NCI-H1092 treated with DMSO at 0.1 percent for 48 hours (cell line): ENCODE results near the gene IFIH1.

Experiments
- DNase-seq: peaks from one replicate; lab custom pipeline; 2025; lab: John Stamatoyannopoulos, UW

Gene IFIH1

DNA sequence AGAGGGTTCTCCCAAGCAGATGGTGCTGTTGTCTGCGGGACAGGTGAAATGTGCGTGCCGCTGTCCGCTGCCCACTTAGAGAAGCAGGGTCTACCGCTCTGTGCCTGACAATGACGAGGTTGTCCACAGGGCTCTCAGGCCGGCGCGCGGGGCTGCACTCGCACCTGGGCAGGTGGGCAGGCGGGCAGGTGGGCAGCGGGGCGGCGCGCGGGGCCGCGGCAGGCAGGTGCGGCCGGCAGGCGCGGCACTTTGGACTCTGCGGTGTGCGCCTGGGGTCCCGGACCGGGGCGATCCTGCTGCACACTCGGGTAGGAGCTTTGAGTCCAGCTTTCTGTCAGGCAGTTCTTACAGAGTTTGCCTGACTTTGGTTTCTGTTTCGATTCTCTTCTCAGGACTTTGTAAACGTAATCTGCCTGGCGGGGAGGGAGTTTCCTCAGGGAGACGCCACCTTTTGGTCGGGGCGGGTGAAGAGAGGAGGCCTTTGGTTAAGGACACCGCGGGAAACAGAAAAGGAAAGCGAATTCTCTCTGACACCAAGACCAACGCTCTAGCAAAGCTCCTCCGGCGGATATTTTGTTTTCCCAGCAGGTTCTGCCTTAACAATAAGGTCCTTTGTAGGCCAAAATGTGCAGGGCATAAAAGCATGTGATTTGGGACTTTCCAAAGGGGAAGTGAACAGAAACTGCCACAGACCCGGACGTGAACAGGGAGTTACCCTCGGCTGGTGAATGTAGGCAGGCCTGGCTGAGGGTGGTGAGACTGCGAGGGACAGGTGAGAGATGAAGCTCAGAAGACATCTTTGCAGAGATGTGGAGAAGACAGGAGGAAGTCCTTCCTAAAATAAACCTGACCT lies at the start of gene IFIH1:
IFIH1 (minus strand) TSS at position 357 of the 853 bp plus-strand sequence. CDS start 377 bp downstream, outside the sequence.
- DNase-seq: peak; percentile 54

DNA sequence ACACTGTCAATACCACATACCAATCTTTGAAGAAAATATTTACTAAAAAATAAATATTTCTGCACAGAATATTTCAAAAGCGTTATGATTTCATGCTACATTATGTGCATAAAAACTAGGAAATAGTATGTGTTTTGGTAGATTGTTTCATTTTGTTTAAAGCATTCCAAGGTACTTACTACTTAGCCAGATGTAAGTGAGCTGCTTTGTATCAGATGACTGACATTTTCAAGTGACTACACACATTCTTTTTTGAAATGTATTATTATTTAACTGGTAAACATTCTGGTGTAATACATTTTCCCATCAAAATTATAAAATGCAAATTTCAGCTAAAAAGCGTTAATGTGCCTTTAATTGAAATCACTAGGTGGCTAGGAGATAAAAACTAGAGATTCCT lies 46.9 kb upstream of the IFIH1 start:
- no peak for DNase-seq

DNA sequence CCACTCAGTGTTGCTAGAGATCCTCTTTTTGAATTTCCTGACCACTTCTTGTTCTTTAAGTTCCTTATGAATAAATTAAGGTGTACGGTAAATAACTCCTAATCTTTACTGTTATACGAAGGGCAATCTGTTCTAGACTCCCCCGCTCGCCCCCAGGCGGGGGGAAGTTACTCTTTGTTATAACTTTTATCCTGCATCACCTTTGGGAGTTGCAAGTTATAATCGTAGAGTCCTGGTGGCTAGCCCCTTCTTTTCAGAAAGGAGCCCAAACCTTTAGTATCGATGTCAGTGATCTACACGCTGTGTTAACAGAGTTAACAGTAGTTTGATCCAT lies 26.1 kb upstream of the IFIH1 start:
- no peak for DNase-seq

DNA sequence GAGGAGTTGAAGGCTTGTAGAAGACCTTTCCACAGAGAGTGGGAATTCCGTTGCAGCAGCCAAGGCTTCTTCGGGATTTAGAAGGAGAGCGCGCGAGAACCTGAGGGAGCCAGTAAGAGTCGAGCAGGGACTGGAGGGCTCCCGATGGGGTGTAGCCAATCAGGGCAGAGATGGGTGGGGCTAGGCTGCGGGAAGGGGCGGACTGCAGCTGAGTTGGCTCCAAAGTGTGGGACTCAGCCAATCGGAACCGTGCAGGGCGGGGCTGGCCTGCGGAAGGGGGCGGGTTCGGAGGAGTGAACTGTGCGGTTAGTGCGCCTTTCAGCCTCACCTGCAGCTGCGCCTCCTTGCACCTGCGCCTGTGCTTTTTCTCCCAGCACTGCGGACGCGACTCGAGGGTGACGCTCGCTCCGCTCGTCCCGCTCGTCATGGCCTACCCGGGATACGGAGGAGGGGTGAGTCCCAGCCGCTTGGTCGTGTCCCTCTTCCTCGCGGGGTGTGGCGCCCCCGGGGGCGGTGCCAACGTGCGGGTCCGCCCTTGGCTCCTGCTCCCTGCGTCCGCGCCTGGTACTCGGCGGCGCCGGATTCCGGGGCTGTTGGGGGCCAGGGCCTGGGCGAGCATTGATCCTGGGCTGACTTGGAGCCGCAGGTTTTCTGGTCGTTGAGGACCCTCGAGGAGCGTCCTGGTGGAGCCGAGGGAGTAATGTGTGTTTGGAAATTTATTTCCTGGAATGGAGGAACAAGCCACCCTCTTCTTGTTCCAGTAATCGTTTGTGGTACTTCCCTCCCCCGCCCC lies 25.5 kb upstream of the IFIH1 start, which contains the start of gene GCA:
GCA (plus strand) TSS at position 309 of the 793 bp plus-strand sequence; CDS start at position 426, 117 bp downstream.
- peak; percentile 80 for DNase-seq

DNA sequence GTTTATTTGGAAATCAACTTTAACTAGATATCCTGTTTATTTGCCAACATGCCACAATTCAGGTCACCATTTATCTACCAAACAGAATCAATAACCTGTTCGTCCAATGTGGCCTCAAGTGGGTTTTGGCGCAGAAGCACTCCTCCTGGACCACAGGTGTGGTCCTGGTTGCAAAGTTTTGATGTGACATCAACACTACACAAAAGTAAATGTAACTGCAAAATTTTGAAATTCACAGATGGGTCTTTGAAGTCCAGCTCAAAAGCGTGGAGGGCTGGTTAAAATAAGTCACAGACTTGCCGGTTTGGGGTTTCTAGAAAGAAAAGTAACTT lies 25.0 kb upstream of the IFIH1 start:
- DNase-seq: no peak

DNA sequence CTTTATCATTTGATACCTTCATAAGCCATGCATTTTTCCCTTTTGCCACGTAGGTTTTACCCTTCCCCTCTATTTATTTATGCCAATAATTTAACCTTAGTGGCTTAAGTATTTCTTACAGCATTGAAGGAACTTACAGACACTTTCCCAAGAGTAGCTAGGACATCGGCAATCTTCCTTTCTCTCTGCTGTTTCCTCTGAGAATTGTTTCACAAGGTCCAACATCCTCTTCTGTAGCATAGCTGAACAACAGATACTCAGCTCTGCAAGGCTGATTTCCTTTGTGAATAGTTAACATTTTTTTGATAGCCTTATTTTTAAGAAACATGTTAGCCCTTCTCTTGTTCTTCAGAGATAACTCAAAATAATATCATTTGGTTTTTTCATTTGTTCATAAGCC lies 24.4 kb upstream of the IFIH1 start:
- DNase-seq: no peak

DNA sequence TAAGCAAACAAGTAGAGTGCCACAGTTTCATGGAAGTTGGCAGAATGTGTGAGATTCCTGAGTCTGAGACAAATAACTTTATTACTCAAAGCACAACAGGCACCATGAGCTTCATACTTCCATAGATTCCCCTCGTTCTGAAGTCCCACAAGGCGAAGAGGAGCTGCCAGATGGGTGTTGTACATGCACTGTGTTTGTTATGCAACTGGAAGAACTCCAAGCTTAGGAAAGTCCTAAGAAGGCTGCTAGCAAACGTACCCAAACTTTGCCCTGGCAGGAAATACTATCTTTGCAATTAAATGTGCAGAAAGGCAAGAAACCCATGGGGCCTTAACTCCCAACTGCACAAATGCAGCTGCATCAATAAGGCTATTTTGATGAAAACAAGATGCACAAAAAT lies 23.8 kb upstream of the IFIH1 start:
- no peak for DNase-seq

DNA sequence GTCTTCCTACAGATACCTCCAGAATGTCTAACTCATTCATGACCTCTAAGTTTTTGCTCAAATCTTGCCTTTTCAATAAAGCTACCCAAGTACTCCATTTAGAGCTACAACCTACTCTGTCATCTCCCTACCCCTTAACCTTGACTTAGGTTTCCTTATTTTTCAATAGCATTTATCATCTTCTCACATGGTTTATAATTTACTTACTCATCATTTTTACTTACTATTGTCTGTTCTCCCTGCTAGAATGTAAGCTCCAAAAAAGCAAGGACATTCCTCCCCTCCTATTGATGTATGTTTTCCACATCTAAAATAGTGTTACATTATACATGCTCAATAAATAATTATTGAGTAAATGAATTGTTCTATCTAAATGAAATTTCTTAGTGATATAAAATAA lies 22.3 kb upstream of the IFIH1 start:
- no peak for DNase-seq

DNA sequence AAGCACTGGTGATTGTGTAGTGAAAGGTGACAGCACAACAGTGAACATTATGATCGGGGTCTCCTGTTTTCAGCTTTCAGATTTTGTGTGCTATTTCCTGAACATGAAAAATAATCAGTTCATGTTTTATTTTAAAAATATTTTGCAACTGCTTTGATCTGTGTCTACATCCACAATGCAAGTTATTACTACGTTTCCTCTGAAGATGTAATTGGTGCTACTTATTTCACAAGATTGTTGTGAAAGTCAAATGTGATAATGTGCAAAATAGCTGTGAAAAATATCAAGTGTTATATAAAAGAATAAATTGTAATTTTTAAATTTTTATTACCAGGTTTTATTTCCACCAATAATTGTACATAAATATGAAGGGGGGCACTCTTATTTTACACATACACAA lies 19.4 kb upstream of the IFIH1 start:
- no peak for DNase-seq

DNA sequence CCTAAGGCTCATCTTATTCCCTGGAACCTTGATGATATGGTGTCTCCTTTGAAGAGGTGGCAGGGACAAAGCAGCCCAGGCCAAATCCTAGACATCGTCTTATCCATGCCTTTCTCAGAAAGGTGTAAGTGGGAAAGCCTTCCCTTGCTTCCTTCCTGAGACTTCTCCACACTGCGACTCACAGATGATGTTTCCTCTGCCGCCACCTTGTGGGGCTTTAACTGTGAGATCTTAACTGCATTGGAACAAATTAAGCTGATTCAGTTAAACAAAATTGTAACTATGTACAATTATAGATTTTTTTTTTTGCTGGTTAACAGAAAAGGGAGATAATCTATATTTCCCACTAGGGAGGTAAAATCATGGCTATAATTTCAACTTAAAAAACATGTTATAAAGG lies 15.5 kb upstream of the IFIH1 start:
- peak; percentile 9 for DNase-seq

DNA sequence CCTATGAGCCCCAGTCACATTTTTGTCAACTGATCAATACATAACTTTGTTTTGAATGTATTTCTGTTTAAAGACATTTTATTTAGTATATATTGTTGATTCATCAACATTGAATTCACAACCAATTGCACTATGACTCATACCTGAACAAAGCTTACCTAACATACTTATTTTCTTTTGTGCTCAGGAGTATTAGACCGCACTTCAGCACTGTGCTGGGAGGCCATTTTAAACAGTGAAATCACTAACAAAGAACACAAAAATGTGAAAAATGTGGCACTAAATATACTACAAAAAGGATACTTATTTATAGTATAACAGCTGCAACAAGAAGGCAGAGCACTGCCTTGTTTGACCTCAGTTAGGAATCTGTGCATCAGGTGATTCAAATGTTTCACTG lies 12.4 kb upstream of the IFIH1 start:
- no peak for DNase-seq

DNA sequence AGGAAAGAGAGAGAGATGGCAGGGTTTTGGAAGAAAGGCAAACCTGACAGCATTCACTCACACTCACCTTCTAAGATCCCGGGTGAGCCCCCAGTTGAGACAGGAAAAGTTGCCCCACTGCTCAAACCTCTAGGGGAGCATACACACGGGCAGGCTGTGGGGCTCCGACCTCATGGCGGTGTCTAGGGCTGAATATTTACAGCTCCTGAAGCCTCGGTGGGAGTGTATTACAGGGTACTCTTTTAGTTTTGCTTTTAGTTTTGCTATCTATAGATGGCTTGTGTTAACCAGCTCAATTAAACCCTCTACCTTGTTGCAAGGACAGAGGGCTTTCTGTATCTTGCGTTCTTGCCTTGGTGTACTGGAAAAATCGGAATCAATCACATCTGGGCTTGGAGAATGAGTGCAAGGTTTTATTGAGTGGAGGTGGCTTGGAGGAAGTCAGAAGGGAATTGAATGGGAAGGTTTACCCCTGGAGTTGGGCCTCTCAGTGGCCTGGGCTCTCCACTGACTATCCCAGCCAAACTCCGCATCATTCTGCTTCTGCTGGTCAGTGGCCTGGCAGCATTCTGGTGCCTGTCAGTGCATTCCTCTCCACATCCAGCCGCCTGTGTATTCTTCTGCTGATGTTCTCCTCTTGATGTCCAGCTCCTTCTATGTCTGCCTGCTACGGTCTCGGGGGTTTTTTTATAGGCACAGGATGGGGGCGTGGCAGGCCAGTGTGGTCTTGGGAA lies 10.1 kb upstream of the IFIH1 start:
- DNase-seq: no peak

DNA sequence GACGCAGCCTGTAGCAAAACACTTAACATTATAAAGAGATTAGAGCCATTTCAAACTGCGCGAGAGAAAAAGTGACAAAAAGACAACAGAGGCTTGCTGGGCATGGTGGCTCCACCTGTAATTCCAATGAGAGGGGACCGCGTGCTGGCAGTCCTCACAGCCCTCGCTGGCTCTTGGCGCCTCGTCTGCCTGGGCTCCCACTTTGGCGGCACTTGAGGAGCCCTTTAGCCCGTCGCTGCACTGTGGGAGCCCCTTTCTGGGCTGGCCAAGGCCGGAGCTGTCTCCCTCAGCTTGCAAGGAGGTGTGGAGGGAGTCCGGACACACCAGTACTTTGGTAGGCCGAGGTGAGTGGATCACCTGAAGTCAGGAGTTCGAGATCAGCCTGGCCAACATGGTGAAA lies 9.3 kb upstream of the IFIH1 start:
- no peak for DNase-seq

DNA sequence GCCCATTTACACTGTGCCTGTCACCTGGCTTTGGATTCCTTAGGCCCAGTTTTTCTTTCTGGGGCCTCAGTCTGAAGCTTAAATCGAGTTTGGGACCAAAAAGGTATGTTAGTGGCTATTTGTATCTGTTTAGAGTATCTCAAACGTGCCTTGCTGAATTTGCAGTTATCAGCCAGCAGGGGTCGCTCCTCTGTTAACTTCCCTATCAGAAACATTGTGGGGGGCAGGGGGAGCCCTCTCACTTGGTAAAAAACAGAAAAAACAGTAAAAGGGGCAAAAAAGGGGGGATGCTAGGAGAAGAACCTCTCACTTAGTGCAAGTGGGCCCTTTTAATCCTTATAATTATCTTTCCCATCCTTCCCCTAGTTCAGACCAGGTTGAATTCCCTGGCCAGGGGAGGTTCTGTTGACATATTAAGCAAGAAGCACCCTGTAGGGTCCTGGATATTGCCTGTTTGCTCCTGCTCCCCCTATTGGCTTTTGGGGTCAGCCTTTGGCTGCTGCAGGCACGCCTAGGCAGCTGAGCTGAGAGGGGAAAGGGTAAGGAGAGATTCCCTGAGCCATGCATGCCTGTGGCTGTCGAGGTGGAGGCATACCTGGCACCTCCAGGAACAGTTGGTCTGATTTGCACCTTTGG lies 8.8 kb upstream of the IFIH1 start:
- DNase-seq: no peak

DNA sequence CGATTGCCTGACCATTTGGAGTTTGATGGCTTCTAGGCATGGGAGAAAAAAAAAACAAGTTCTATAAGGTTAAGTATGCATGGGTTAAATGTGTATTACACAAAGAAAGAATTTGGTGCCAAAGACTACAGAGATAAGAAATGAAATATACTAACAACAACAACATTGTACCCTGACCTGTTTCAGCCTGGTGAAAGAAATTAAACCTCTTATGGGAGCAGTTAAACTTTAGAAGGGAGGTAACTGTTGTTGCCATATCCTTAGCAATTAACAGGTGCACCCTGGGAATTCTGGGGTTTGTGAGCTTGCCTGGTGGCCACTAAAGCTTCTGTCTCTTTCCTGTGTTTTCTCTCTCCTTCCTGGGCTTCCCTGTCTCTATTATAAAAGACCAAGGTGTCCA lies 6.5 kb upstream of the IFIH1 start:
- no peak for DNase-seq

DNA sequence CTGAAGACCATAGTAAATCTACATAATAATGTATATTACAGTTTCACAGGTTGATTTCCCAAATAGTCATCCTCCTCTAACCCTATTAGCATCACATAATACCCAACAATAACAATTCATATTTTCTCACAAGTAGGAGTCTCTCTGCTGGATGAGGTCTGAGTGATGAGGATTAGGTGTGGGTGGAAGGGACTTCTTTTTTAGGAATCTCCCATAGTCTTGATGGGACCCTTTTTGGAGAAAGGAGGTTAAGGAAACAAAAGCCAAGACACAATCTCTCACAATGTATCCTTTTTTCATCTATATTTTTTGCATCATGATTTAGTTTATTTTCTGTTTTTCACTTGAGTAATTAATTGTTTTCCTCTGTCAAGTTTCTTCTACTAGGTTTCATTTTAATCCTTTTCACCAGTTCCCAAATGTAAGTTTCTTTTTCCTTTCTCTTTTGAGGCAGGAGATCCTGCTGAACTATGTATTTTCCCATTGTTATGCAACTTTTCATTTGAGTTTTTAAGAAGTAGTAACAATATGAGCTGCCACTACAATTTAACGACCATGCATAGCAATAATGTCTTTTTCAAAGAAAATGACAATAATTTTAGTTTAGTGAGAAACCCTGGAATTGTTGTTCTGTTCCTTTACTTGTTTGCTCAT lies 2.5 kb upstream of the IFIH1 start:
- no peak for DNase-seq

DNA sequence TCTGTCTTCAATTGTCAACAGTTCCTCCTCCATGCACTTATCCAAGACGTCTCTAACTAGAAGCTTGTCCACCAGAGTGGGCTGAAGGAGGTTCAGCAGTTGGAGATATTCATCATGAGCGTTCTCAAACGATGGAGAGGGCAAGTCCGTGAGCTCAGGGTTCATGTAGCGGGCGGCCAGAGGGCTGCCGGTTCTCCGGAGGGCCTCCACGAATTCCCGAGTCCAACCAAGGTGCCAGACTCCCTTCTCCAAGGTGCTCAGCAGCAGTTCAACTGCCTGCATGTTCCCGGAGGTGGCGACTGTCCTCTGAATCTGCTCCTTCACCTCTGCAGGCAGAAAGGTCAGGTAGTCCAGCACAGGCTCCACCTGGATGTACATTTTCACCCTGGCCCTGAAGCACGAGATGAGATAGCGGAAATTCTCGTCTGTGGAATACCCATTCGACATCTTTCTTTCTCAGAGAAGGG lies 590 bp downstream of the IFIH1 start:
- DNase-seq: no peak

DNA sequence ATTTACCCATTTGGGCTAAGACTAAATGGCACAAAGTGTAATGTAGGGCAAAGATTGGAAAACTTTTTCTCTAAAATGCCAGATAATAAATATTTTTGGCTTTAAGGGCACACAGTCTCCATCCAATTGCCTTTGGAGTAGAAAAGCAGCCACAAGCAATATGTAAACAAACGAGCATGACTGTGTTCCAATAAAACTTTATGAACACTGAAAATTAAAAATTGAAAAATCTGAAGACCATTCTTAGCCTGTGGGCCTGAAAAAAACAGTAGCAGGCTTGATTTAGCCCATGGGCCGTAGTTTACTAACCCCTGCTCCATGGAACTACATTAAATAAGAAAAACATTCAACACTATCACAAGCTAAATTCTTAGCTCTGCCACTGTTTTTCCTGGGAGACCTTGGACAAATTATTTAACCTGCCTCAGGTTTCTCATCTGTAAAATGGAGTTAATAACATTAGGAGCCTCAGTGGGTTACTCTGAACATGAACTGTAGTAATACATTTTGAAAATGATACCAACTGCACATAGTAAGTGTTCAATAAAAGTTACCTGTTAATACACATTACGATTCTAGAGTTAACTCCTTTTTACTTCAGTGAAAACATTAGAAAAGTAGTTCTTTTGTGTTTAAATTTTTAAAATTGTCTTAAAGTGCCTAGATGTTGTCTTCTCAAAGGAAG lies 1.3 kb downstream of the IFIH1 start:
- DNase-seq: no peak

DNA sequence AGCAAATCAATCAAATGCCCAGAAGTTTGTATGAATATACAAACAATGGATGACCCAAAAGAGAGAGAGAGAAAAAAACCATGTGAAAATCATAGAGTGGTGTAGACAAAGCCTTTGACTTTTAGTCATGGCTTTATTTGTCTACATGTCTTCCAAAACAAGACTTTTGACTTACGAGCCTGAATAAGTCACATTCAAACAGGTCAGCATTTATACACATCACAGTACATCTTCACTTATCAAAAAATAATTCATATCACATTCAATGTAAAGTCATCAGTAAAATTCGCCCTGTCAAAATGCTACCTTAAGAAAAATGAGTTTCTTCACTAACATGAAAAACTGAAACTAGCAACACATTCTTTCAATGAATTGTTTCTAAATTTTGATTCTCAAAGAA lies 1.9 kb downstream of the IFIH1 start:
- DNase-seq: no peak

DNA sequence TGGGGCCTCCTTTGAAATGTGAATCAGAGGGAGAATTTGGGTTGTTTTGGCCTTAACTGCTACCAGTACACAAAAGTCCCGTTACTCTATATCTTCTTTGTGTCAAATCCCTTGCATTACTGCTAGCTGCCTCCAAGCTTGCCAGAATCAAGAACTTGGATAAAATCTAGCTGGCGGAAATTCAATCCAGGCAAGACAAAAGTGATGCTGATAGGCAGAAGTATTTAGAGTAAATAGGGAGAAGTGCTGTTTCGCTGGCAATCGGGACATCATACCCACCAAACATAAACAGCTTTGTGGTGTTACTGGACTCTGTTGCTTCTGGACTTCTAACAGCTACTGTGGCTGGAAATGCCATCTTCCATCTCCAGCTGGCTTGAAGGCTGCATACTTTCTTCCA lies 2.5 kb downstream of the IFIH1 start:
- DNase-seq: no peak

DNA sequence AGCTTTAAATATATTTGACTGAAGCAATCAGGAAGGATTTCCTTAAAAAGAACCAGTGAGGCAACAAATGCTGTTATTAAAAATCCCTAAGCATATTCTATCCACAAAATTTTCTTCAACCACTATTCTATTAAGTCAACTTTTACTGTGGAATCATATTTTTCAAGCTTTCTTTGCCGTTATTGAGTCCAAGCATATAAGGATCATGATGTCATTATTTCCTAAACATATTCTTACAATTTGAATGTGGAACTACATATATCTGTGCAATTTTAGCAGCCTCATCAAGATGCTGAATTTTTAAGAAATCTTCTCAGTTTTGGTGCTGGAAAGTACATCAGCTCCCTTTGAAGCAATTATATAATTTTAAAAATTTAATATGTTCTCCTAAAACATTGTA lies 5.6 kb downstream of the IFIH1 start:
- DNase-seq: no peak
